GM13977 (cell line): ENCODE measurements around the gene CUBN.

Source experiments
- DNase-seq: peaks from one replicate; pipeline ENCODE4 v3.0.0; 2012; ENCODE audit warnings: low spot score
- CTCF ChIP-seq: IDR thresholded peaks from 2 replicates; pipeline ENCODE4 v1.5.1; 2012; ENCODE audit warnings: mild to moderate bottlenecking, control low read depth; ENCODE audit not compliant: insufficient read depth; ENCODE audit errors: extremely low read depth, missing control alignments
- in situ Hi-C: fragments of 300-500 bp; cut with MboI; formaldehyde crosslinking; loops from one replicate; pipeline ENCODE4 v1.12.0; 2022; ENCODE audit warnings: low sequenced_read_pairs, low pct_unique_long_range_greater_than_20kb, mixed read lengths, inconsistent platforms; ENCODE audit not compliant: unreplicated experiment

Gene CUBN

GRCh38 chr10:16856092-16856491 lies 273.5 kb downstream of the CUBN start:
- no peak for TF ChIP-seq CTCF
- DNase-seq, result no peak
- in situ Hi-C loops, result no loop called here

GRCh38 chr10:16854623-16855022 lies 275.0 kb downstream of the CUBN start:
- TF ChIP-seq CTCF, result no peak
- in situ Hi-C loops, result no loop called here
- no peak for DNase-seq

GRCh38 chr10:16853809-16854208 lies 275.8 kb downstream of the CUBN start:
- TF ChIP-seq CTCF, result no peak
- DNase-seq, result no peak
- in situ Hi-C loops, result no loop called here

- in situ Hi-C loops, result no loop called here
- peak; percentile 13 for TF ChIP-seq CTCF
- no peak for DNase-seq
Measured at GRCh38 chr10:16853201-16853600, 276.4 kb downstream of the CUBN start.

GRCh38 chr10:16852624-16853023 lies 277.0 kb downstream of the CUBN start:
- no peak for DNase-seq
- no peak for TF ChIP-seq CTCF
- in situ Hi-C loops, result no loop called here

GRCh38 chr10:16848562-16849154 lies 281.0 kb downstream of the CUBN start:
- DNase-seq, result no peak
- TF ChIP-seq CTCF, result no peak
- in situ Hi-C loops, result loop anchor here (10.0 to 25.0 kb wide), 2 partner anchors 406 to 589 kb away; no protein-coding TSS in a partner anchor
